LNCaP clone FGC (cell line): ENCODE measurements around the gene ALS2.

Experiments used
- DNase-seq: peaks from one replicate; pipeline ENCODE4 v3.0.0-alpha.2; 2011; ENCODE audit warnings: low read depth
- H3K4me3 ChIP-seq: 2 replicates; pipeline ENCODE4 v1.5.1; 2011; ENCODE audit warnings: mild to moderate bottlenecking, low read depth, low read length, control low read depth
- CTCF ChIP-seq: IDR thresholded peaks from 2 replicates; pipeline ENCODE4 v1.5.1; 2012; ENCODE audit warnings: mild to moderate bottlenecking; ENCODE audit not compliant: control insufficient read depth, insufficient read depth; ENCODE audit errors: extremely low read depth

ALS2 gene

GRCh38 chr2:201794294-201794693 is 13.6 kb upstream of the ALS2 start:
- DNase-seq, result no peak
- H3K4me3 ChIP-seq, result no peak overlapping the region
- no peak for TF ChIP-seq CTCF

- no peak for DNase-seq
- no peak overlapping the region for H3K4me3 ChIP-seq
- TF ChIP-seq CTCF, result no peak
These were observed 12.9 kb upstream of the ALS2 start for GRCh38 chr2:201793631-201794030.

- no peak for TF ChIP-seq CTCF
- DNase-seq, result no peak
- H3K4me3 ChIP-seq, result no peak overlapping the region
These were observed 10.3 kb upstream of the ALS2 start for GRCh38 chr2:201790989-201791388.

- H3K4me3 ChIP-seq, result no peak overlapping the region
- DNase-seq, result no peak
- TF ChIP-seq CTCF, result no peak
These were observed 9.6 kb upstream of the ALS2 start for GRCh38 chr2:201790291-201790690.

- no peak for DNase-seq
- TF ChIP-seq CTCF, result no peak
These were observed 8.7 kb upstream of the ALS2 start for GRCh38 chr2:201789395-201789794.

GRCh38 chr2:201788371-201788770 is 7.6 kb upstream of the ALS2 start:
- no peak overlapping the region for H3K4me3 ChIP-seq
- no peak for TF ChIP-seq CTCF
- no peak for DNase-seq

More at GRCh38 chr2:201789395-201789794, 8.7 kb upstream of the ALS2 start:
- no peak overlapping the region for H3K4me3 ChIP-seq

- no peak for DNase-seq
- H3K4me3 ChIP-seq, result no peak overlapping the region
- no peak for TF ChIP-seq CTCF
These were observed 5.7 kb upstream of the ALS2 start for GRCh38 chr2:201786471-201786870.
